Suprapubic skin (tissue), 4 donors: Measurements from ENCODE around the gene CPEB2. TPM values are rescaled to one million over a fixed set of nuclear protein-coding genes. Genes with fewer than 3 reads are reported as not detected.

Experiments used
- DNase-seq, 2 donors: peaks; one replicate each; pipeline ENCODE4 v3.0.0-alpha.2; 2019; ENCODE audit warnings: low spot score in 2 of 2
- H3K27ac ChIP-seq: fragments of 200-600 bp; sonication (generic); one replicate; pipeline ENCODE4 v1.5.1; 2019
- H3K27me3 ChIP-seq: fragments of 200-600 bp; sonication (generic); one replicate; pipeline ENCODE4 v1.5.1; 2019
- H3K36me3 ChIP-seq: fragments of 200-600 bp; sonication (generic); one replicate; pipeline ENCODE4 v1.5.1; 2019
- H3K4me1 ChIP-seq: fragments of 200-600 bp; sonication (generic); one replicate; pipeline ENCODE4 v1.5.1; 2019
- H3K4me3 ChIP-seq: fragments of 200-600 bp; sonication (generic); one replicate; pipeline ENCODE4 v1.5.1; 2019; ENCODE audit warnings: mild to moderate bottlenecking
- H3K9me3 ChIP-seq: fragments of 200-600 bp; sonication (generic); one replicate; pipeline ENCODE4 v1.5.1; 2019
- CTCF ChIP-seq, 2 donors: fragments of 200-600 bp in 1 of 2; fragments of 450-650 bp in 1 of 2; sonication (generic) in 1 of 2; IDR thresholded peaks; one replicate each; pipeline ENCODE4 v1.5.1; 2016 to 2019; ENCODE audit warnings: antibody characterized with exemption in 2 of 2, mild to moderate bottlenecking in 1 of 2, moderate library complexity in 1 of 2
- EP300 ChIP-seq: sonication (generic); formaldehyde crosslinking; IDR thresholded peaks from one replicate; pipeline ENCODE4 v1.6.1; 2017; ENCODE audit warnings: antibody characterized with exemption
- POLR2A ChIP-seq, 2 donors: fragments of 450-650 bp; IDR thresholded peaks; one replicate each; pipeline ENCODE4 v1.6.1; 2017; ENCODE audit warnings: antibody characterized with exemption in 2 of 2, mild to moderate bottlenecking in 2 of 2, moderate library complexity in 2 of 2
- POLR2AphosphoS5 ChIP-seq, 3 donors: sonication (generic); formaldehyde crosslinking; IDR thresholded peaks; one replicate each; pipeline ENCODE4 v1.6.1; 2017; ENCODE audit warnings: antibody characterized with exemption in 3 of 3
- WGBS: methylation state at CpG from one replicate; pipeline ENCODE4 v1.1.5; 2018; 5-methylcytosine and 5-hydroxymethylcytosine counted together
- total RNA-seq, 4 donors: library from RNA; depleted of rRNA; stranded (reverse); fragments of >200 nt; gene quantifications; one replicate each; pipeline ENCODE4 v1.1.0, GENCODE V29; 2016

CPEB2 gene
- total RNA-seq, 4 donors from 2014 or later = 43.6 to 70.1 (median 49.8) TPM

DNA sequence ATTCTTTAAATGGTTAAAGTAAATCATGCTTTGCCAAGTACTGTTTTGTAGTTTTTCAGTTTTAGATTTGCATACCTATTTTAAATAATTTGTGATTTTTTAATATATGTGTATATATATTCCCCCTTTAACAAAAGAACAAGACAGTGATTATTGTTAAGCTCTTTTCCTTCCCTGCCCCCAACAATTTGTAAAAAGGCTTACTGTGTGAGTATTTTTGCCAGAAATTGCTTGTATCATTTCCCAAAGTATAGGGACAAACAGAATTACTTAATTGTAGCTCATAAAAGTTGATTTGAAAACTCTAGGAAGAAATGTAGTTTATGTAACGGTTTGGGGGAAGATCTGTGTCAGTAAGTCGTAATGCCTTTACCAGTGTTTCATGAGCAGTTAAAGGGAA lies 19.0 kb downstream of the CPEB2 start:
- TF ChIP-seq CTCF (IDR thresholded peaks at IDR 0.05) = no peak
- TF ChIP-seq POLR2AphosphoS5 (IDR thresholded peaks at IDR 0.05) = no peak
- no peak for TF ChIP-seq EP300
- TF ChIP-seq POLR2A (IDR thresholded peaks at IDR 0.05) = no peak
- Histone ChIP-seq H3K27ac (no peak overlapping the region), H3K4me3 (no peak overlapping the region), H3K36me3 (peaks cover 18% of the 10 kb centered on the region), H3K9me3 (no peaks in the 10 kb centered on the region), H3K27me3 (no peaks in the 10 kb centered on the region), H3K4me1 (peaks cover 24% of the 10 kb centered on the region)
- WGBS = 47% methylated on average over 2 of the region's 2 CpGs
- DNase-seq = no peak

DNA sequence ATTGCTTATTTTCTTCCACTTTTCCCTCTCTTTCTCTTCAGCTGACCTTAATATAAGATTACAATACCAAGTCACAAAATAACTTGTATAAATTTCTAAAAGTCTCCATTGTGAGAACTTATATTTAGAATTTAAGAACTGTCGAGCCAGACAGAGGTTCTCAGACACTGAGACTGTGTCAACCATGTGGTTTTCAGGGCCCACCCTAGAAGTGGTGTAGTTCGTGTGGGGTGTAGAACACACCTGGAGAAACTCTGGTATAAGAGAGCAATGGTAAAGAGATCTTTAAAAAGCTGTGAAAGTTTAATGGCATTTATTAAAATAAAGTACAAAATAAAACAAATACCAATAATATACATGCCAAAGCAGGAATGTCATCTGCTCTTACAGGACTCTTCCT lies 19.7 kb downstream of the CPEB2 start:
- DNase-seq = no peak
- H3K9me3 ChIP-seq = no peaks in the 10 kb centered on the region
- H3K4me3 ChIP-seq = no peak overlapping the region
- TF ChIP-seq CTCF (IDR thresholded peaks at IDR 0.05) = no peak
- TF ChIP-seq POLR2A (IDR thresholded peaks at IDR 0.05) = no peak
- TF ChIP-seq POLR2AphosphoS5 (IDR thresholded peaks at IDR 0.05) = no peak
- no peak for TF ChIP-seq EP300
- 67% methylated on average over 2 of the region's 2 CpGs for WGBS
- H3K27ac ChIP-seq = no peak overlapping the region
- H3K27me3 ChIP-seq = no peaks in the 10 kb centered on the region
- peaks cover 14% of the 10 kb centered on the region for H3K36me3 ChIP-seq
- H3K4me1 ChIP-seq = peaks cover 24% of the 10 kb centered on the region

GRCh38 chr4:15024386-15024785 lies 22.1 kb downstream of the CPEB2 start:
- no peak overlapping the region for H3K27ac ChIP-seq
- peaks cover 9% of the 10 kb centered on the region for H3K36me3 ChIP-seq
- TF ChIP-seq CTCF (IDR thresholded peaks at IDR 0.05) = no peak
- TF ChIP-seq POLR2A (IDR thresholded peaks at IDR 0.05) = no peak
- no peak for TF ChIP-seq EP300
- TF ChIP-seq POLR2AphosphoS5 (IDR thresholded peaks at IDR 0.05) = no peak
- no peaks in the 10 kb centered on the region for H3K27me3 ChIP-seq
- H3K4me3 ChIP-seq = no peak overlapping the region
- no peaks in the 10 kb centered on the region for H3K9me3 ChIP-seq
- peaks cover 21% of the 10 kb centered on the region for H3K4me1 ChIP-seq
- DNase-seq = no peak
- WGBS = 0% methylated on average over 1 of the region's 1 CpG

DNA sequence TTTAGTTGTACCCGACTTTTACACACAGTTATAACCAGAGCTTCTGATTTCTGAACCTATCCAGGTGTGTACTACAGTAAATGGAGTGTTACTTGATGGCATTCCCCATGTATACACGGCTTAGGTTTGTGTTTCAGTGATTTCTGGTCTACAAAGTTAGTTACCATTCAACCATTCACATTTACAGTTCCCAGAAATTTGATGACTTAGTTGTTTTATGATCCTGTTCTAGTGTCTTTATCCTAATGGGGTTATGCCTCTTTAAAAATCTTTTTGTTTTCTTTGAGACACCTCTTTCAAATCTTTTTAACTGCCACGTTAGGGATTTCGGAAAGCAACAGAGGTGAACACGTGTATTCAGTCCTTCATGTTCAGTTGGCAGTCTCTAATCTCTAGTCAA lies 23.4 kb downstream of the CPEB2 start:
- no peak for DNase-seq
- Histone ChIP-seq H3K4me3 (no peak overlapping the region), H3K27ac (no peak overlapping the region), H3K9me3 (no peaks in the 10 kb centered on the region), H3K27me3 (no peaks in the 10 kb centered on the region), H3K36me3 (peaks cover 9% of the 10 kb centered on the region), H3K4me1 (peaks cover 30% of the 10 kb centered on the region)
- 91% methylated on average over 5 of the region's 5 CpGs for WGBS
- no peak for TF ChIP-seq EP300
- TF ChIP-seq POLR2AphosphoS5 (IDR thresholded peaks at IDR 0.05) = no peak
- no peak for TF ChIP-seq CTCF (IDR thresholded peaks at IDR 0.05)
- TF ChIP-seq POLR2A (IDR thresholded peaks at IDR 0.05) = no peak

DNA sequence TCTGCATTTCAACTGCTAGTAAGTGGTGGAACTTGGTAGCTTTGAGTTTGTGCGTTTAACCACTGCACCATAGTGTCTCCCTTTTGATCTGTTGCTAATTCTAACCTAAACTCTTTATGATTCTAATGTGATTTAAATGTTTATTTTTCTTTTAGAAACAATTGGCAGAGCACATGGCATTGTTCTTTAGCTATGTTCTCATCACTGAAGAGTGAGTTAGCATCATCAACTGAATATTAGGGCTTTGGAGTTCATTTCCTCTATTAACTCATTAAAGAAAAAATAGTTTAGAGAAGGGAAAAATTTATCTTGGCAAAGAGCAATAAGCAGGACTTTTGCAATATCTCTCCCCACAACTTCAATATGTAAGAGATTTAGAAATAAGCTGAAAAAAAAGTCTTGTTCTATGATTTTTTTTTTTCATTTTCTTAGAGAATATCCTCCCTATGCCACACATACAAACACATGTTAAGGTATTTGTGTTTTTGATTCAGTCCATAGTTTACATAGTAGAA lies 25.7 kb downstream of the CPEB2 start:
- no peaks in the 10 kb centered on the region for H3K9me3 ChIP-seq
- TF ChIP-seq CTCF (IDR thresholded peaks at IDR 0.05) (no peak), EP300 (no peak), POLR2A (IDR thresholded peaks at IDR 0.05) (no peak), POLR2AphosphoS5 (IDR thresholded peaks at IDR 0.05) (no peak)
- H3K4me1 ChIP-seq = peaks cover 32% of the 10 kb centered on the region
- no peak for DNase-seq
- whole genome bisulfite sequencing = 85% methylated on average over 1 of the region's 1 CpG
- no peak overlapping the region for H3K27ac ChIP-seq
- no peak overlapping the region for H3K4me3 ChIP-seq
- peaks cover 9% of the 10 kb centered on the region for H3K36me3 ChIP-seq
- H3K27me3 ChIP-seq = no peaks in the 10 kb centered on the region
